HUDEP-2 (cell line): ENCODE data around the gene SOHLH1.

Experiments used
- DNase-seq, 76 experiments: peaks; one replicate each; lab custom pipeline; 2025; ENCODE audit not compliant: unreplicated experiment in 76 of 76; lab: John Stamatoyannopoulos, UW

SOHLH1 gene

DNA sequence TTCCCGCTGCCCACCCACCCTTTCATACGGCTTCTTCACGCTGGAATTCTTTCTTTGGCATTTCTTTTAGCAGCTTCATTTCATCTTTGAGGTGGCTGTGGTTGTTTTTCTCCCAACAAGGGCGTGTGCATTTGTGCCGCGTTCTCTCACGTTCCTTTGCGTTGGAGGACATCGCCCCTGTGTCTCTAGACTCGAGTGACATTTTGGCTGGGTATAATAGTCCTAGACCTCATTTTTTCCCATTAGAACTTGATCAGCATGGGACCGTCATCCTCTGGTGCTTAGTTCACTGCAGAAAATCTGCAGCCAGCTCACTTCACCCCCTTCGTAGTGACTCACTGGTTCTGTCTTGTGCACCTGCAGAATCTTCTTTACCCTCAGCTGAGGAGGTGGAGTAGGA, 32.2 kb upstream of the SOHLH1 start:
- no peak for DNase-seq

DNA sequence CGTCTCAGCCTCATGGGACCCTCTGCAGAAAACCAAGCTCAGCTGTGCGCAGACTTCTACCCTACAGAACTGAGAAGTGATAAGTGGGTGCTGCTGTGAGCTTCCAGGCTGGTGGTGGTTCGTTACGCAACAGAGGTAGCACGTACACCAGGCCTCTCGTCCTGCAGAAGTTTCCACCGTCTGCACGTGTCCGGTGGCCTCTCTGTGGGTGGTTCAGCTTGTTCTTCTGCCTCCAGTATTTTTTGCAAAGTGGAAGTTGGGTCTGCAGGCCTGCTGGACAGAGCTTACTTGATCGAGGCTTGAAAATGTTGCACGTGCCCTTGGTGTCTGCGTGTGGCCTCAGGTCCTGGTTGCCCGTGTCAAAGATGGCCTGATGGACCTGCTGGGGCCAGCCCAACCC, 30.2 kb upstream of the SOHLH1 start:
- DNase-seq = no peak

DNA sequence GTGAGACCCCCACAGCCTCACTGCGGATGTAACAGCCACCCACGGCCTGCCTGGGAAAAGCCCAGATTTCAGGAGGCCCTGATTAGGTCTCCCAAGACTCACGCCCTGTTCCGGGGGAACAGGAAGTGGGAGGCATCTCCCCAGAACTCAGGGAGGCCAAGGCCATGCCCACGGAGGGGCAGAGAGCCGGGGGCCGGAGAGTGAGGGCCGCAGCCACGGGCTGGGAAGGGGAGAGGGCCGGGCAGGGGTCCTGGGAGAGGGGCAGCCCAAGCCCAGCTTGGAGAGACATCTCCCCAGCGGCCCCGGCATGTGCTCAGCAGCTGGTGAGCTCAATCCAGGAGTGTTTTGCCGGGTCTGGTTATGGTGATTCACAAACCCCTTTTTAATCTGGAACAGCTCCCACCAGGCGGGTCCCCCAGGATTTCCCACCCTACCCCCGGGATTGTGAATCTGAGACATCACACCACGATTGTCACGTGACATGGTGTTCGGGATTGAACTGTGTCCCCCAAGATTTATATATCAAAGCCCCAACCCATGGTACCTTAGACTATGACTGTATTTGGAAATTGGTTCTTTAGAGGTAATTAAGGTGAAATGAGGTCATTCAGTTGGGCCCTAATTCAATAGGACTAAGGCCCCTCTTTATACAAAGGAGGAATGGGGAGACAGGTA, 29.3 kb upstream of the SOHLH1 start:
- no peak for DNase-seq

DNA sequence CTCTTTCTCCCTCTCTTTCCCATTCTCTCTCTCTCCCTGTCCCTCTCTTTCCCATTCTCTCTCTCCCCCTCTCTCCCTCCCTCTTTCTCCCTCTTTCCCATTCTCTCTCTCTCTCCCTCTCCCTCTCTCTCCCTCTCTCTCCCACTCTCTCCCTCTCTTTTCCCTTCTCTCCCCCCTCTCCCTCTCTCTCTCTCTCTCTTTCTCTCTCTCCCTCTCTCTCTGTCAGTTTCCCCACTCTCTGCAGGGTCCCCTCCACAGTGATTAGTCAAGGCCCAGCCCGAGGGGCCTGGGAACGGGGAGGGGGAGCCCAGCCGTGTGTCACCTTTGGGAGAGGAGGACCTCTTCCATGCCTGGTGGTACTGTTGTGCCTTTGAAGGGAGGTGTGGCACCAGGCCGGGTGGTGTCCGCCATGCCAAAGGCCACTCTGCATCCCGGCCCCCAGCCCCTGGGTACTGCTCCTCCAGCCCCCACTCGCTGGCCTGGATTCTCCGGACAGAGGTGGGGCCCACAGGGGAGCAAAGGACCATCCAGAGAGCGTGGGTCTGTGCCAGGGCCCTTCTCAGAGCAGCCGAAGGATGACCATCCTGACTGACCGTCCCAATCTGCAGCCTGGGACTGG, 28.1 kb upstream of the SOHLH1 start:
- DNase-seq = no peak

DNA sequence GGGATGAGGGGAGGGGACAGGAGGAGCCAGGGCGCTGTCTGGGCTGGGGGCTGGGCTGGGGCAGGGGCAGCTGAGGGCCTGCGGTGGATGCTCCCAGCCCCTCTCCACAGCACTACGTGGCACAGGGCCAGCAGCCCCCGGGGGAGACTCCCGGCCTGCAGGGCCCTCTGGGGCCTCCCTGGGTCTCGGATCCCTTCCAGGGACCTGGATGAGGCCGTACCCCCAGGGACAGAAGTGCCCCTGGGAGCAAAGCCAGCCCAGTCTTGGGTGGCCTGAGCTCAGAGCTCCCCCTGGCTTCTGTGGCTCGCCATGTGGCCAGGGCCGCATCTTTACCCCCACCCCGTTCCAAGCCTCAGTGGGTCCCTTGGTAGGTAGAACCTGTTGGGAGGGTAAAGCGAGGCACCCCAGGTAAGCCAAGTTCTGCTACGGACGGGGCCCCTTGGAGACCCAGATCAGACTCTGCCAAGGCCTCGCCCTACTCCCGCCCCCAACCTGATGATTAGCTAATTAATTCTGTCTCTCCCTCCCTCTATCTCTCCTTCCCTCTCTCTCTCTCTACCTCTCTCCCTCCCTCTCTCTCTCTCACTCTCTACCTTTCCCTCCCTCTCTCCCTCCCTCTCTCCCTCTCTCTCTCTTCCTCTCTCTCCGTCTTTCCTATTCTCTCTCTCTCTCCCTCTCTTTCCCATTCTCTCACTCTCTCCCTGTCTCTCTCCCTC, 27.0 kb upstream of the SOHLH1 start:
- DNase-seq = no peak

DNA sequence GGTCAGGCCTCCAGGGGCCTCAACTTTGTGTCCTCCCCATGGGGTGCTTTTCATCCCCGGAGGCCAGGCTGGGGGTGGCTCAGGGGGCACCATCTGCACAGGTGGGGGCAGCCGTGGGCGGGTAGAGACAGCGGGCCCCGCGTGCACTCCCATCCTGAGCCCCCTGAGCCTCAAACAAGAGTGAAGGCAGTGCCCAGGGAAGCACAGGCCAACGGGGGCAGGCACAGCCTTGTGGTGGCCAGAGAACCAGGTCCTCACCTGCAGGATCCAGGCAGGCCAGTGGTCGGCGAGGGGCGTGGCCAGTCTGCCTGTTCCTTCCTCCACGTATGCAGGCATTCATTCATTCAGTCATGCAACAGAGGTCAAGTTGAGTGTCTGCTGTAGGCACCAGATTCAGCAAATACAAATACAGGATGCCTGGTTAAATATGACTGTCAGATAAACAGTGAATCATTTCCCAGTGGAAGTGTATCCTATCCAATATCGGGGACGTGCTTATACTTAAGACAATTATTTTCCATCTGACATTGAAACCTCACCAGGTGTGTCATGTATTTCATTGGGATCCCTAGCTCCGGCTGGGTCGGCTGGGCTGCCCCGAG, 25.0 kb upstream of the SOHLH1 start:
- DNase-seq = no peak

DNA sequence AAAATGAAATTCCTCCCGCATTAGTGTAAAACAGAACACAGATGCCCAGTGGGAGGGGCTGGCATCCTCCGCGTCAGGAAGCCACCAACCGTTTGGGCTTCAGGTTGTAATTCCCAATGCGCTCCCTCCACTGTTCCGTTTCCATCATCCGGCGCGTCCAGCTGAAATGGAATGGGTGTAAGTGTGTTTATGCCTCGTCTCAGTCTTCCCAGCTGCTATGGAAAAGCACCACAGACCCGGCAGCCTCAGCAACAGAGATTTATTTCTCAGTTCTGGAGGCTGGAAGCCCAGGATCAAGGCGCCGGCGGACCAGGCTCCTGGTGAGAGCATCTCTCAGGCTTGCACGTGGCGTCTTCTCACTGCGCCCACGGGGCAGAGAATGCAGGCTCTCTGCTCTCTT, 23.1 kb upstream of the SOHLH1 start:
- no peak for DNase-seq

DNA sequence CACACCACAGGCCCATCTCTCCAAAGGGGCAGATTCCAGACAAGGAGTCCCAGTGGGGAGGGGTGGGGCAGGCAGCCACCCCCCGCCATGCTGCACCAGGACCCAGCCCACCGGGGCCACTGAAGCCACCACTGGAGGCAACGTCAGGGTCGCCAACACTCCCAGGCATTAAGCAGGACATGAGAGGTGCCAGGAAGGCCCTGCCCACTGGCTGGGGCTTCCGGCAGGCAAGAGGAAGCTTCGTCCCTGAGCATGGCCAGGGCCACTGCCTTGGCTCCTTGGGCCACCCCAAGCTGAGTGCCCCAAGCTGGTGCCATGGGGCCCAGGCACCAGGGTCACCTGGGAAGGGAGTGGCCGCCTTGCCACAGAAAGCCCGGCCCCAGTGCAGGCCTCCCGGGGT, 20.2 kb upstream of the SOHLH1 start:
- DNase-seq = no peak

DNA sequence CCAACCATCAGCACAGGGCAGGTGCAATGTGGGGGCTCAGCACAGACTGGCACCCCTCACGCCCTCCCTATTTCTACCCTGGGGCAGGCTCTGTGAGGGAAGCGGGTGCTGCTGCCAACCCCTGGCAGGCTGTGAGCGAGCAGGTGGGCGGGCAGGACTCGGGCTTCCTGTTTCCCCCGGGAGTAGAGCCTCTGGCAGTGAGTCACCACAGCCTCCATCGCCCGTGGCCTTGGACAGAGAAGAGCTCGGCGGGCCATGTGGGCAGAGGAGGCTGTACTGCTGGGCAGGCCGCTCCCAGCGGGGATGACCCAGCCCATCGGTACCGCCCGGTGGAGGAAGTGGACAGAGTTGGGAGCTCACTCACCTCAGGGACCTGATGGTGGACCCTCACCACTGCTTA, 19.3 kb upstream of the SOHLH1 start:
- DNase-seq = peak in 2 of 76 experiments; percentile 14 to 25

DNA sequence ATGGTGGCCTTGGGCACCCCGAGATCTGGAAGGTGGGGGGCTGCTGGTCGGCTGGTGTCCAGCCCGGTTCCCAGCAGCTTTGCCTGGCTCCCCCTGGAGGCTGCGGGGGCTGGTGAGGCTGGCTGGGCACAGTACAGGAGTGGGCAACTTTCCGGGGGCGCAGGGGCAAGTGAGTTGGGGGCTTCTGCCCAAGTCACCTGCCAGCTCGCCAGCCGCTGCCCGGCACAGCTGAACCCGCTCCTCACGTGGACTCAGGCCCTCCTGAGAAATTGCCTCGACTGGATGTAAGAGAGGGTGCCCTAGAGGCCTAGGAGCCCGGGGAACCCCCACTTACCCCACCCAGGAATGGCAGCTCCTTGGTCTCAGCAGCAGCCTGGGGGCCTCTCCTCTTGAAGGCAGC, 18.1 kb upstream of the SOHLH1 start:
- DNase-seq = no peak

DNA sequence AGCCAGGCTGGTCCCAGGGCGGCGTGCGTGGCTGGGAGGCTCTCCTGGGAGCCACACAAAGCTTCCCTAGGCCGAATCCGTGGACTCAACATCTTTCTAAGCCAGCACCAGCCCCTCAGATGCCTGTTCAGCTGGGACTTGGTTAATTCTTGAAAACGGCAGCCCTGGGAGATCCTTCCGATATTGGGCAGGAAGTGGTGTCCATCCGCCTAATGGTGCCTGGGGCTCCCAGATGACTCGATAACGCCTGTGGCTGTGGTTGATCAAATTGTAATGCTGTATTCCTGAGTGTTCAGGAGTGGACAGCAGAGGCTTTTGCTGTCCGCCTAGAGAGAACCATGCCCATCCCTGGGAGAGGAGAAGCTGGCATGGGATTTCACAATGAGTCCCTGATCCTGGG, 16.8 kb upstream of the SOHLH1 start:
- no peak for DNase-seq

DNA sequence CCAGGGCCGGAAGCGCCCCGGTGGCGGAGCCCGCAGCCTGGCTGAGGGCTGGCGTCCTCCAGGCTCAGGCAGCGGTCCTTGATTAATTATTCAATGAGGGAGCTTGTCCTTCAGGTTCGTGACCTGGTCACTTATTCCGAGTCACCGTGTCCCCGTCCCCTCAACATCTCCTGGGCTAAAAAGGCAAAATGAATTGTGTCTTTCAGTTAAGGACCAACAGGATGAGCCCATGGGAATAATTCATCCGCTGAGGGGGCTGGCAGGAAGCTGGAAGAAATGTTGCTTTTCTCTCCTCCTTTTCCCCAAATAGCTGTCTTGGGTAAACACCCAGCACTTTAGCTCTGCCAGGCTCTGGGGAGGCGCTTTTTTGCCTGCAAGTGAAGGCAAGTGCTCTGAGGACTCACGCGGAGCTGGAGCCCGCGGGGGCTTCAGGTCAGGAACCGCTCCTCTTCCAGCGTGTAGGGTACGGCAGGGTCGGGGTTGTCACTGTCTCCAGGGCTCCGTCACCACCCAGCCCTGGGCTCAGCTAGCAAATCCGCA, 15.8 kb upstream of the SOHLH1 start:
- no peak for DNase-seq

DNA sequence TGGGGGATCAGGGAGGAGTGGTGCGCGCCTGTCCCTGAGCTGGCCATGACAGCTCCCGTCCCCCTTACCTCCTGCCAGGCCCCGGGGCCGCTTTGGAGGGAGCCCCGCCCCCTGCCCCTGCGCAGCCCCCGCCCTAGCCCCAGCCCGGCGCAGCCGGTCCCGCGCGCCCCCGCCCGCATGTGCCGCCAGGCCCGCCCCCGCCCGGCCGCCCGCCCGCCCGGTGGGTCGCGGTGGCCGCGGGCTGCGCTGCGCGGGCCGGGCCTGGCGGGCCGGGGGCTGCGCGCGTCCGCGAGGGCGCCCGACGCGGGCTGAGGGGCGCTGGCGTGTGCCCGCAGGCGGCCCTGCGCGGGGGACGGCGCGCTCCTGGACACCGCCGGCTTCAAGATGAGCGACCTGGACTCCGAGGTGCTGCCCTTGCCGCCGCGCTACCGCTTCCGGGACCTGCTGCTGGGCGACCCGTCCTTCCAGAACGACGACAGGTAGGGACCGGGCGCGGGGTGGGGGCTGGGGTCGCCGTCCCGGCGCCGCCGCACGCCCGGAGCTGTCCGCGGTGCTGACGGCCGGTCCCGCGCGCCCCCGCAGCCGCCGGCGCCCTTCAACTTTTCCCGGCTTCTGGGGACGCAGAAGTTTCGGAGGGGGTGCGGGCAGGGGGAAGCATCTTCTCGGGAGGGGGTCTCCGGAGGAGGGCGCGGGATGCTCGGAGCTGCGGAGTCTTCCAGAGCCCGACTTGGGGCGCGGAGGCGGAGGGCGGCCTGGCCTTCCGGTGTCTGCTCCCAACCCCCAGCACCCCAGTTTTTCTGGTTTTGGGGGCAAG, 15.2 kb upstream of the SOHLH1 start:
- DNase-seq = no peak

DNA sequence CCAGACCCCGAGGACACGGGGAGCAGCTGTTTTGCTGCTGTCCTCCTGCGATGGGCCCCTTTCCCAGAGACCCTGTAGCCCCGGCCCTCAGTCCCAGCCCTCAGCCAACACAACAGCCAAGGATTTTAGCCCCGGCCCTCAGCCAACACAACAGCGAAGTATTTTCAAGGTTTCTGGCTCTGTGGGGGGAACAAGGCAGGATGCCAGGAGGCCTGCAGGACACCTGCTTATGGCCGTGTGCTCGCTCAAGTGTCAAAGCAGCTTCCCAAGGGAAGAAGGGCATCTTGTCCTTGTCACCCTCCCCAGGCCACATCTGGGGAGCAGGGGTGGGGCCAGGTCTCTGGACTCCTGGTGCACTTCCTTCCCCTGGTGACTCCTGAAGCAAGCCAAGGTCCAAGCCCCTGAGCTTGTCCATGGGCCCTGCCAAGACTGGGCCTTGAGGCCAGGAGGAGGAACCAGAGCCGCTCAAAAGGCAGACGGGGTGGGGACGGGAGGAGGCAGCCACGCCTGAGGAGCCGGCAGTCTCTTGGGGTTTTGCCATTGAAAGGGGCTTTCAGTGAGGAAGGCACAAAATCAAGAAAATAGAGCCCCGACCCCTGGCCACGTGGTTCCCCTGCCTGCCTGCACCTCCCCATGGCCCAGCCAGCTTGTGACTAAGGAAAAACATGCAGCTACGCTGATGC, 13.5 kb upstream of the SOHLH1 start:
- no peak for DNase-seq

DNA sequence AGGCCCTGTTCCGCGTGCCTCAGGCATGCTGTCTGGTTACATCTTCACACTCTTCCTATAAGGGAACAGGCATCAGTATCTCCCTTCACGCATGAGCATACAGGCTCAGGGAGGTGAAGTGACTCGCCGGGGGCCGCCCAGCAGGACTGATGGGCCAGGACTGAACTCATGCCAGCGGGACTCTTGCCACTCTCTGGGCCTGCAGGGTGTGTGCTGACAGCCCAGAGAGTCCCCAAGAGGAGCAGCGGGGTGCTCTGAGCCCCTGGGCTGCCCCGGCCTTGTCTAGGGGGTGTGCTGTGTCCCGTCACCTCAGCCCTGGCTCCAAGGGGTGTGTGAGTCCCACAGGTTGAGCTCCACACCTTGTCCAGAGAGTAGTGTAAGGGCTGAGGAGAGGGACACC, 12.6 kb upstream of the SOHLH1 start:
- DNase-seq = no peak

DNA sequence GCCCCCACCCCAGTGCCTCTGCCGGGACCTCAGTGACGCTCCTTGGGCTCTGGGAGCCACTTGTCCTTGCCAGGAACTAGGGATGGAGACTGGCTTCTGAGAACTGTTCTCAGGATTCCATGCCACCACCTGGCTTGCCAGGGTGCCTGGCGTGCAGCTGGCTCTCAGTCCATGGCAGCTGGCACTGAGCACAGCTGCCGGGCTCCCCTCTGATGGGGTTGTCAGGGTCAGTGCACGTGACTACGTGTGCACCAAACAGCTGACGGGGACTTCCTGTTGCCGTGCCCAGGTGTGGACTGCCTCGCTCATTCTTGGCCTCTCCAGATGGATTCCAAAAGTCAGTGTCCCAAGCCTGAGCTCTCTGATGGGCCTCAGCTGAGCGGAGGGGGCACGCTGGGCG, 12.1 kb upstream of the SOHLH1 start:
- DNase-seq = no peak

DNA sequence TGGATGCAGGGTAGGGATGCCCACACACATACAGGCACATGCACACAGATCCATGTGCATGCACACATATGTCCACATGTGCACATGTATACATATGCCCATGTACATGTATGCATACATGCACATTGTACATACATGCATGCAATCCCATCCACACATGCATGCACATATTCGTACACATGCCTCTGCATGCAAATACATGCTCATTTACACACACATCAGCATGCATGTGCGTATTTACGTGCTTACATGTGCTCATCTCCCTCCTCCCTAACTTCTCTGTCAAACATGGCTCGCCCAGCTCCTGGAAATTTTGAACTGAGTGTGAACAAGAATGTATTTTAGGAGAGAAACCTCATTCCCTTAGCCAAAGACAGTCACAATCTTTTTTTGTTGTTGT, 8.9 kb upstream of the SOHLH1 start:
- no peak for DNase-seq

DNA sequence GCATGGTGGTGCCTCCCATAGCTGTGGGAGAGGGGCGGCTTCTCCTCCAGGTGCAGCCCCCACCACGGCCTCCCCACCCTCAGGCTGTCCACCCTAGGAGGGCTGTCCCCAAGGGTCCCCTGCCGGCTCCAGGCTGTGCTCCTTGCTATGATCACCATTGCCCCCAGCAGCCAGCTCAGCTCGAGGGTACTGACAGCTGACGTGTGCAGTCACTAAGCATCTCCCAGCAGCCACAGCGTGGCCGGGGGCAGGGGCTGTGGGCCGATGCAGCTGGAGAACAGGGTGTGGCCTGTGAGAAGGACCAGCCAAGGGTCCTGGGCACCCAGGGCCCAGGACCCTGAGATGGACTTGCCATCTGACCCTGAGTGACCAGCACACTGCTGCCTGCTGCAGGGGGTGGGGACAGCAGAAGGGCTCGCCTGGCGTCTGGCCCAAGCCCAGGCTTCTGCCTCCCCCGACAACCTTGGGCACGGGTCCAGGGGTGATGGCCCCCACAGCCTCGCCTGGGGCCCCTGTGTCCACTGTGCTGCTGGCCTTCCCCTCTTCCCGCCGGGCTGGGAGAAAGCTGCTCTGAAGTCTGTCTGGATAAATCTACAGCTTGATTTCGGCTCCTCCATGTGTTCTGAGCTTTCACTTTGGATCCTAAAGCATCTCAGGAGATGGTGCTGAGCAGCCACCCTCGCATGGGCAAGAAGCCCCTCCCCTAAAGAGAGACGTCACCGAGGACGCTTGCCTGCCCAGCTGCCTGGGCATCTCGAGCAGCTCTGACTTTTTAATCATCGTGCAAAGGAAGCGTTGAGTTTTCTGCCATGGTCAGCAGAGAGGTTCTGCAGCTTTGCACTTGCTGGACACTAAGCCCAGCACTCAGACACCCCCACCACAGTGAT, 8.2 kb upstream of the SOHLH1 start:
- DNase-seq = no peak

DNA sequence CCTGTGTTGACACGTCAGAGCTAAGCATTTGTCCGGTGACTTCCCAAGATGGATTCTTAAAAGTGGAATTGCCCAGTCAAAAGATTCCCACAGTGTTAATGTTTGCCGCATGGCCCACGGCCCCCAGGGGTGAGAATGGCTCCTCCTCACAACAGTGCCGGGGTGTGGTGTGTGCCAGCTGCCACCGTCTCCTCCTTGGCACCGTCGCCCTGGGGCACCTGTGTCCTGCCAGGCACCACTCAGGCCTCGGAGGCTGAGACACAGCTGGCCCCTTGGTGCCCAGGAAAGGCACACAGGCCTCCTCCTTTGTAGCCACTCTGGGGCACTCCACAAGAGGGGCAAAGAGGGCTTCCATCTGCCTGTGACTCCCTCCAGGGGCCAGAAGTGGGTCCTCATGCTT, 7.0 kb upstream of the SOHLH1 start:
- no peak for DNase-seq
